Prostate gland (tissue), 2 donors: Measurements from ENCODE around the gene CENPN. TPM values are rescaled to one million over a fixed set of nuclear protein-coding genes. Genes with fewer than 3 reads are reported as not detected.

Experiments used
- DNase-seq: peaks from one replicate; pipeline ENCODE4 v3.0.0-alpha.2; 2019; ENCODE audit warnings: low spot score
- H3K27ac ChIP-seq, 2 donors: fragments of 200-600 bp; sonication (generic); 2 replicates each; pipeline ENCODE4 v1.5.1; 2017 to 2019
- H3K27me3 ChIP-seq: fragments of 200-600 bp; sonication (generic); replicated peaks from 2 replicates; pipeline ENCODE4 v1.5.1; 2019; ENCODE audit not compliant: insufficient read depth
- H3K36me3 ChIP-seq, 2 donors: fragments of 200-600 bp; sonication (generic); 1 replicate in 1 of 2; 2 replicates in 1 of 2; pipeline versions ENCODE4 v1.5.1 to v1.8.1; 2017 to 2019
- H3K4me1 ChIP-seq: fragments of 200-600 bp; sonication (generic); replicated peaks from 2 replicates; pipeline ENCODE4 v1.5.1; 2019
- H3K4me3 ChIP-seq, 2 donors: fragments of 200-600 bp; sonication (generic); 2 replicates each; pipeline ENCODE4 v1.5.1; 2017 to 2019
- H3K9me3 ChIP-seq: fragments of 200-600 bp; sonication (generic); 2 replicates; pipeline ENCODE4 v1.5.1; 2017
- POLR2A ChIP-seq: fragments of 450-650 bp; IDR thresholded peaks from one replicate; pipeline ENCODE4 v1.6.1; 2016; ENCODE audit warnings: antibody characterized with exemption, mild to moderate bottlenecking
- POLR2AphosphoS5 ChIP-seq: sonication (generic); formaldehyde crosslinking; IDR thresholded peaks from one replicate; pipeline ENCODE4 v1.6.1; 2017; ENCODE audit warnings: antibody characterized with exemption
- WGBS: methylation state at CpG from one replicate; pipeline ENCODE4 v1.1.5; 2018; 5-methylcytosine and 5-hydroxymethylcytosine counted together
- intact Hi-C: fragments of 100-400 bp; cut with DNase I; formaldehyde crosslinking; loops from one replicate; pipeline ENCODE4 v1.14.2; 2022
- total RNA-seq, 2 donors: library from RNA; depleted of rRNA; stranded (reverse); fragments of >200 nt; gene quantifications; one replicate each; pipeline ENCODE4 v1.1.0, GENCODE V29; 2016
- TF ChIP-seq, protein P1 (sequence below), 4 experiments: fragments of 200-600 bp in 2 of 4; fragments of 450-650 bp in 2 of 4; sonication (generic) in 2 of 4; IDR thresholded peaks; 1 replicate in 3 of 4; 2 replicates in 1 of 4; pipeline ENCODE4 v1.5.1; 2016 to 2019; ENCODE audit warnings: antibody characterized with exemption in 4 of 4, mild to moderate bottlenecking in 2 of 4, moderate library complexity in 2 of 4

CENPN gene
- total RNA-seq, 2 donors from 2014 or later, result 40.6 to 103 TPM

DNA sequence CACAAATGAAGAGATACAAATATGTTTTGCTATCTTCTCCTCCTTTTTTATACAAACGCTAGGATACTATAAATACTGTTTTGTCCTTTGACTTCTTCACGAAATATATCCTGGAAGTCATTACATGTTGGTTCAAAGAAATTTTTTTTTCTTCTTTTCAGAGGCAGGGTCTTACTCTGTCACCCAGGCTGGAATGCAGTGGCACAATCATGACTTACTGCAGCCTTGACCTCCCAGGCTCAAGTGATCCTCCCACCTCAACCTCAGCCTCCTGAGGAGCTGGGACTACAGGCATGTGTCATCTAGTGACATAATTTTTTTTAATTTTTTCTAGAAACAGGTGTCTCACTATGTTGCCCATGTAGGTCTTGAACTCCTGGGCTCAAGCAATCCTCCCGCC, 16.4 kb upstream of the CENPN start:
- no peak for TF ChIP-seq POLR2A
- TF ChIP-seq, protein P1, sequence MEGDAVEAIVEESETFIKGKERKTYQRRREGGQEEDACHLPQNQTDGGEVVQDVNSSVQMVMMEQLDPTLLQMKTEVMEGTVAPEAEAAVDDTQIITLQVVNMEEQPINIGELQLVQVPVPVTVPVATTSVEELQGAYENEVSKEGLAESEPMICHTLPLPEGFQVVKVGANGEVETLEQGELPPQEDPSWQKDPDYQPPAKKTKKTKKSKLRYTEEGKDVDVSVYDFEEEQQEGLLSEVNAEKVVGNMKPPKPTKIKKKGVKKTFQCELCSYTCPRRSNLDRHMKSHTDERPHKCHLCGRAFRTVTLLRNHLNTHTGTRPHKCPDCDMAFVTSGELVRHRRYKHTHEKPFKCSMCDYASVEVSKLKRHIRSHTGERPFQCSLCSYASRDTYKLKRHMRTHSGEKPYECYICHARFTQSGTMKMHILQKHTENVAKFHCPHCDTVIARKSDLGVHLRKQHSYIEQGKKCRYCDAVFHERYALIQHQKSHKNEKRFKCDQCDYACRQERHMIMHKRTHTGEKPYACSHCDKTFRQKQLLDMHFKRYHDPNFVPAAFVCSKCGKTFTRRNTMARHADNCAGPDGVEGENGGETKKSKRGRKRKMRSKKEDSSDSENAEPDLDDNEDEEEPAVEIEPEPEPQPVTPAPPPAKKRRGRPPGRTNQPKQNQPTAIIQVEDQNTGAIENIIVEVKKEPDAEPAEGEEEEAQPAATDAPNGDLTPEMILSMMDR (IDR thresholded peaks at IDR 0.05), result no peak
- TF ChIP-seq POLR2AphosphoS5, result no peak
- H3K27me3 ChIP-seq, result no peaks in the 10 kb centered on the region
- no peak overlapping the region for H3K27ac ChIP-seq
- WGBS, result 90% methylated on average over 3 of the region's 3 CpGs
- intact Hi-C loops, result no loop called here
- no peak overlapping the region for H3K4me3 ChIP-seq
- H3K9me3 ChIP-seq, result no peaks in the 10 kb centered on the region
- DNase-seq, result no peak
- no peaks in the 10 kb centered on the region for H3K36me3 ChIP-seq
- peaks cover 6% of the 10 kb centered on the region for H3K4me1 ChIP-seq

DNA sequence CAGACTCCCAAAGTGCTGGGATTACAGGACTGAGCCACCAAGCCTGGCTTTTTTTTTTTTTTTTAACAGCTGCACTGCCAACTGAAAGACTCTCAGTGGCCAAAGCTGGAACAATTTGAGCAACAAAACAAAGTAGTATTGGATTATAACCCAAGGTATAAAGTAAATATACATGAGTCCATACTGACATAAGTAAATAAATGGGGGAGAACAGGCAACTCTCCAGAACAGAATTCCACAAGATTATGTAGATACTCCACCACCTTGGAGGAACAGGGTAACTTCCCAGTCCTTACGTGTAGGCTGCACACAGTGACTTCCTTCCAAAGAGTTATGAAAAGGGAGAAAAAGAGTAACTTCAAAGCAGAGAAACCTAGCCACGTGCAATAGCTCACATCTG, 16.0 kb upstream of the CENPN start:
- WGBS, result 81% methylated on average over 2 of the region's 2 CpGs
- H3K27ac ChIP-seq, result no peak overlapping the region
- no peak for DNase-seq
- H3K4me3 ChIP-seq, result no peak overlapping the region
- no peaks in the 10 kb centered on the region for H3K36me3 ChIP-seq
- peaks cover 6% of the 10 kb centered on the region for H3K4me1 ChIP-seq
- H3K9me3 ChIP-seq, result no peaks in the 10 kb centered on the region
- H3K27me3 ChIP-seq, result no peaks in the 10 kb centered on the region
- TF ChIP-seq, protein P1 (IDR thresholded peaks at IDR 0.05), result no peak
- TF ChIP-seq POLR2AphosphoS5, result no peak
- TF ChIP-seq POLR2A, result no peak
- intact Hi-C loops, result no loop called here

DNA sequence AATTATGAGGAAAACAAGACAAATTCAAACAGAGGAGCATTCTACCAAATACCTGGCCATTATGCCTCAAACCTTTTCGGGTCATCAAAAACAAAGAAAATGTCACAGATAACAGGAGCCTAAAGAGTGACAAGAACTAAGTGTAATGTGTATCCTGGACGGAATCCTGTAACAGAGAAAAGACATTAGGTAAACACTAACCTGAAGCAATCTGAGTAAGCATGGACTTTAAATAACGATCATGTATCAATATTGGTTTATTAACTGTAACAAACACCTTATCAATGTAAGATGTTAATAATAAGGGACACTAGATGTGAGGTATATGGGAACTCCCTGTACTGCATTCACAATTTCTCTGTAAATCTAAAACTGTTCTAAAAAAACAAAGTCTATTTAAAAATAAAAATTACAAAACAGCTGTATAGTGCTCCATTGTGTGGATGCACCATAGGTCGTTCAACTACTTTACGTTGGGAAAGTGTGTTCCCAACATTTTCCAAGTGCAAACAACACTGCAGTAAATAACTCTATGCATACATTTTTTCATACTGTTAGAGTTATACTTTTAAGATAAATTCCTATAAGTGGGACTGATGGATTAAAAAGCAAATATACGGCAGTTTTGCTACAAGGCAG, 15.1 kb upstream of the CENPN start:
- Histone ChIP-seq H3K27ac (no peak overlapping the region), H3K9me3 (no peaks in the 10 kb centered on the region), H3K27me3 (no peaks in the 10 kb centered on the region), H3K4me1 (peaks cover 6% of the 10 kb centered on the region), H3K36me3 (no peaks in the 10 kb centered on the region), H3K4me3 (no peak overlapping the region)
- intact Hi-C loops, result no loop called here
- DNase-seq, result no peak
- WGBS, result 48% methylated on average over 6 of the region's 6 CpGs
- TF ChIP-seq POLR2A (no peak), POLR2AphosphoS5 (no peak)
- TF ChIP-seq, protein P1 (IDR thresholded peaks at IDR 0.05), result no peak

DNA sequence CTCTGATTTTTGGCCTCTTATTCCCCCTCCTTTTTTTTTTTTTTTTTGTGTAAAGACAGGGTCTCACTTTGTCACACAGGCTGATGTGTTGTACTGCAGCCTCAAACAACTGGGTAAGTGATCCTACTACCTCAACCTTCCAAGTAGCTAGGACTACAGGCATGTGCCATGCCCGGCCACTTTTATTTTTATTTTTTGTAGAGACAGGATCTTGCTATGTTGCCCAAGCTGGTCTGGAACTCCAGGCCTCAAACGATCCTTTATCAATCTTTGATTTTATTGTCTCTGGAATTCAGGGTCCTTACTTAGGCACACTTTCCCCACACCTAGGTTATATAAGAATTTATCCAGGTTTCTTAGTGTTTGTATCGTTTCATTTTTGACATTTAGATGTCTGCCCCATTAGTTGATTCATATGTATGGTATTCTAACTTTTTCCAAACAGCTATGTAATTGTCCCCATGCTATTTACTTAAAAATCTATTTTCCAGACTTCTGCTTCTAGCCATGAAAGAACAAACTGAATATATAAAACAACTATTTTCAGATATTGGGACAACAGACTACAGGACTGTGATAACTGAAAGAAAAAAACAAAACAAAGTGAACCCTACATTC, 14.2 kb upstream of the CENPN start:
- Histone ChIP-seq H3K4me1 (no peaks in the 10 kb centered on the region), H3K27ac (peak overlapping the region in 1 of 2 donors; percentile 6)

More for the DNA sequence above, 14.2 kb upstream of the CENPN start:
- intact Hi-C loops, result no loop called here
- no peak overlapping the region for H3K4me3 ChIP-seq
- H3K9me3 ChIP-seq, result no peaks in the 10 kb centered on the region
- H3K27me3 ChIP-seq, result no peaks in the 10 kb centered on the region
- no peak for DNase-seq
- H3K36me3 ChIP-seq, result no peaks in the 10 kb centered on the region
- WGBS, result 45% methylated on average over 3 of the region's 3 CpGs
- TF ChIP-seq POLR2AphosphoS5 (no peak), POLR2A (no peak)
- TF ChIP-seq, protein P1 (IDR thresholded peaks at IDR 0.05), result no peak
